GM12878 (cell line): ENCODE measurements around the gene AKAP14. TPM values are rescaled to one million over a fixed set of nuclear protein-coding genes. Genes with fewer than 3 reads are reported as not detected.

Experiments
- CBX5 ChIP-seq: sonication (generic); IDR thresholded peaks from 2 replicates; pipeline ENCODE4 v1.6.1; 2016; ENCODE audit warnings: low read depth, moderate library complexity, mild to moderate bottlenecking, inconsistent platforms
- CEBPZ ChIP-seq: fragments of 150-350 bp; IDR thresholded peaks from 2 replicates; pipeline ENCODE4 v1.6.1; 2016; ENCODE audit warnings: low read depth, low read length
- CHD1 ChIP-seq: IDR thresholded peaks from 2 replicates; pipeline ENCODE4 v1.6.1; 2012; ENCODE audit warnings: low read depth, low read length, improper control_type of control experiment
- E2F4 ChIP-seq: IDR thresholded peaks from 2 replicates; pipeline ENCODE4 v1.6.1; 2012; ENCODE audit warnings: low read depth, low read length, improper control_type of control experiment
- HDAC2 ChIP-seq: fragments of 200-600 bp; sonication (generic); IDR thresholded peaks from 2 replicates; pipeline ENCODE4 v1.6.1; 2017
- IRF4 ChIP-seq: IDR thresholded peaks from 2 replicates; pipeline ENCODE4 v1.6.1; 2011; ENCODE audit warnings: low read depth, low read length
- JUNB ChIP-seq: IDR thresholded peaks from 2 replicates; pipeline ENCODE4 v1.6.1; 2016; ENCODE audit warnings: antibody characterized with exemption, mild to moderate bottlenecking
- KAT2A ChIP-seq: conservative IDR thresholded peaks from 2 replicates; pipeline ENCODE4 v1.6.1; 2011; ENCODE audit warnings: low read depth, low read length; ENCODE audit not compliant: control insufficient read depth
- MXI1 ChIP-seq: fragments of 150-350 bp; IDR thresholded peaks from 2 replicates; pipeline ENCODE4 v1.6.1; 2011; ENCODE audit warnings: low read depth, mild to moderate bottlenecking, inconsistent platforms, low read length, improper control_type of control experiment
- POLR2AphosphoS2 ChIP-seq: IDR thresholded peaks from 2 replicates; pipeline ENCODE4 v1.6.1; 2011; ENCODE audit warnings: low read depth, mild to moderate bottlenecking, low read length, improper control_type of control experiment, moderate library complexity
- PRDM15 ChIP-seq: fragments of 450-650 bp; formaldehyde crosslinking; IDR thresholded peaks from 2 replicates; pipeline ENCODE4 v1.4.0; 2020; ENCODE audit warnings: mild to moderate bottlenecking, moderate library complexity
- RAD21 ChIP-seq: IDR thresholded peaks from 2 replicates; pipeline ENCODE4 v1.6.1; 2011; ENCODE audit warnings: mild to moderate bottlenecking, low read depth, low read length, moderate library complexity; ENCODE audit not compliant: insufficient read depth
- SREBF1 ChIP-seq: IDR thresholded peaks from 2 replicates; pipeline ENCODE4 v1.6.1; 2012; ENCODE audit warnings: mild to moderate bottlenecking, low read length
- TCF3 ChIP-seq: IDR thresholded peaks from 2 replicates; pipeline ENCODE4 v1.6.1; 2012; ENCODE audit warnings: low read depth, mild to moderate bottlenecking, low read length, borderline replicate concordance; ENCODE audit not compliant: insufficient read depth
- ZNF207 ChIP-seq: fragments of 450-650 bp; IDR thresholded peaks from 2 replicates; pipeline ENCODE4 v1.6.1; 2014; ENCODE audit warnings: antibody characterized with exemption, mild to moderate bottlenecking, borderline replicate concordance
- ZNF384 ChIP-seq: IDR thresholded peaks from 2 replicates; pipeline ENCODE4 v1.6.1; 2012; ENCODE audit warnings: low read depth, mild to moderate bottlenecking, low read length, improper control_type of control experiment, borderline replicate concordance
- ZNF687 ChIP-seq: fragments of 450-650 bp; IDR thresholded peaks from 2 replicates; pipeline ENCODE4 v1.6.1; 2017; ENCODE audit warnings: mild to moderate bottlenecking, moderate library complexity
- polyA plus RNA-seq, 11 experiments: library from polyadenylated mRNA; depleted of rRNA in 4 of 11; unstranded in 6 of 11; stranded (reverse) in 5 of 11; fragments of >200 nt; fragmentation: Nextera tagmentation in 4 of 11; fragmentation: Illumina TruSeq in 1 of 11; extraction: Ambion mirVana in 4 of 11; extraction: Trizol in 1 of 11; gene quantifications; 1 replicate in 1 of 11; 2 replicates in 10 of 11; pipeline versions ENCODE4 v1.2.1 to v1.2.3, GENCODE V29; 2011 to 2016; ENCODE audit warnings: inconsistent platforms in 2 of 11, missing spikeins in 2 of 11, low read depth in 1 of 11
- total RNA-seq, 4 experiments: library from RNA; depleted of rRNA in 3 of 4; stranded (reverse); fragments of >200 nt in 3 of 4; fragmentation: Illumina TruSeq in 1 of 4; extraction: Trizol in 1 of 4; gene quantifications; 2 replicates each; pipeline versions ENCODE4 v1.2.1 to v1.2.3, GENCODE V29; 2013 to 2021

The AKAP14 gene
- total and polyA plus RNA-seq, 10 of the 15 experiments (the other 5 are each of a cell fraction or from before 2014, with no cell fraction given): not detected

- TF ChIP-seq PRDM15 (no peak), ZNF687 (peak; percentile 51; the same call in 1 of the 2 replicates), MXI1 (no peak), IRF4 (peak; percentile 52; the same call in 1 of the 2 replicates), POLR2AphosphoS2 (peak; percentile 57; the same call in 1 of the 2 replicates), ZNF384 (no peak), CBX5 (no peak), CEBPZ (no peak), E2F4 (no peak), CHD1 (no peak), ZNF207 (no peak; the same call in 1 of the 2 replicates), TCF3 (no peak), SREBF1 (no peak), JUNB (no peak), HDAC2 (no peak), RAD21 (no peak), KAT2A (no peak)
Measured at GRCh38 chrX:119943185-119943988, 47.7 kb downstream of the AKAP14 start, which contains the start of gene NKAP (continued).
